IMR-90 (cell line): ENCODE measurements around the gene DCLRE1B. TPM values are rescaled to one million over a fixed set of nuclear protein-coding genes. Genes with fewer than 3 reads are reported as not detected.

Experiments used
- ATAC-seq: fragments of 200-7000 bp; cut with Tn5 transposase; 2 replicates; pipeline ENCODE4 v1.9.1; 2020; ENCODE audit warnings: low read depth, mild to moderate bottlenecking, moderate library complexity
- BruUV-seq: library from RNA; stranded (reverse); fragments of 400-500 nt; replicated peaks from 2 replicates; lab custom pipeline; 2021; lab: Mats Ljungman, UMichigan
- CTCF ChIA-PET: fragments of 300-600 bp; formaldehyde crosslinking; extraction: SDS; loops from one replicate; lab custom pipeline; 2021; ENCODE audit warnings: antibody characterized with exemption; lab: Yijun Ruan, JAX
- POLR2A ChIA-PET: fragments of 300-600 bp; sonication (Branson Sonifier 250); formaldehyde crosslinking; loops from one replicate; lab custom pipeline; 2022; ENCODE audit warnings: antibody characterized with exemption; ENCODE audit not compliant: unreplicated experiment; lab: Charles Lee
- DNase-seq: peaks from one replicate; pipeline ENCODE4 v3.0.0; 2013
- H2AFZ ChIP-seq: replicated peaks from 2 replicates; pipeline ENCODE3; 2013; ENCODE audit warnings: low read length, mild to moderate bottlenecking; ENCODE audit not compliant: poor library complexity
- H2AK5ac ChIP-seq: 2 replicates; pipeline ENCODE4 v1.6.1; 2013; ENCODE audit warnings: low read depth, low read length, inconsistent platforms
- H2AK9ac ChIP-seq: replicated peaks from 2 replicates; pipeline ENCODE3; 2013; ENCODE audit warnings: mild to moderate bottlenecking, low read depth, low read length, moderate library complexity; ENCODE audit not compliant: poor library complexity
- H2BK120ac ChIP-seq: 2 replicates; pipeline ENCODE4 v1.6.1; 2013; ENCODE audit warnings: low read depth, low read length, inconsistent platforms
- H2BK15ac ChIP-seq: 3 replicates; pipeline ENCODE4 v1.6.1; 2013; ENCODE audit warnings: low read depth, low read length, inconsistent platforms
- H2BK20ac ChIP-seq: 2 replicates; pipeline ENCODE4 v1.6.1; 2013; ENCODE audit warnings: low read depth, mild to moderate bottlenecking, inconsistent platforms, low read length, moderate library complexity
- H2BK5ac ChIP-seq: 2 replicates; pipeline ENCODE4 v1.6.1; 2013; ENCODE audit warnings: mild to moderate bottlenecking, low read depth, low read length, inconsistent platforms; ENCODE audit not compliant: poor library complexity, severe bottlenecking
- H3K14ac ChIP-seq: replicated peaks from 2 replicates; pipeline ENCODE4 v1.6.1; 2013; ENCODE audit warnings: low read depth, low read length, inconsistent platforms
- H3K18ac ChIP-seq: 2 replicates; pipeline ENCODE4 v1.6.1; 2013; ENCODE audit warnings: low read depth, low read length, control low read depth
- H3K23ac ChIP-seq: 2 replicates; pipeline ENCODE4 v1.6.1; 2013; ENCODE audit warnings: low read depth, low read length, inconsistent platforms
- H3K27ac ChIP-seq: 2 replicates; pipeline ENCODE4 v1.5.1; 2013; ENCODE audit warnings: mild to moderate bottlenecking, control low read depth, low read length; ENCODE audit not compliant: insufficient read depth
- H3K27me3 ChIP-seq: 2 replicates; pipeline ENCODE4 v1.6.1; 2013; ENCODE audit warnings: low read length; ENCODE audit not compliant: control insufficient read depth, insufficient read depth
- H3K36me3 ChIP-seq: 2 replicates; pipeline ENCODE4 v1.6.1; 2013; ENCODE audit warnings: low read length, mixed read lengths; ENCODE audit not compliant: control insufficient read depth, insufficient read depth
- H3K4ac ChIP-seq: 2 replicates; pipeline ENCODE4 v1.6.1; 2013; ENCODE audit warnings: low read depth, low read length, inconsistent platforms
- H3K4me1 ChIP-seq: 2 replicates; pipeline ENCODE4 v1.6.1; 2013; ENCODE audit warnings: low read length, mixed read lengths; ENCODE audit not compliant: control insufficient read depth, insufficient read depth
- H3K4me2 ChIP-seq: 2 replicates; pipeline ENCODE4 v1.6.1; 2013; ENCODE audit warnings: low read depth, mild to moderate bottlenecking, control low read depth, low read length, moderate library complexity
- H3K4me3 ChIP-seq: 2 replicates; pipeline ENCODE4 v1.5.1; 2013; ENCODE audit warnings: low read depth, mild to moderate bottlenecking, control low read depth, low read length, moderate library complexity; ENCODE audit not compliant: insufficient read depth
- H3K56ac ChIP-seq: 2 replicates; pipeline ENCODE4 v1.6.1; 2013; ENCODE audit warnings: low read length, inconsistent platforms; ENCODE audit not compliant: insufficient read depth; ENCODE audit errors: extremely low read depth
- H3K79me1 ChIP-seq, 2 experiments: 2 replicates each; pipeline ENCODE4 v1.6.1; 2013; ENCODE audit warnings: low read length in 2 of 2, inconsistent platforms in 1 of 2, low read depth in 1 of 2
- H3K9ac ChIP-seq: 2 replicates; pipeline ENCODE4 v1.6.1; 2013; ENCODE audit warnings: low read depth, low read length, control low read depth
- H3K9me1 ChIP-seq: 2 replicates; pipeline ENCODE4 v1.6.1; 2013; ENCODE audit warnings: low read length, inconsistent platforms; ENCODE audit not compliant: insufficient read depth
- H3K9me3 ChIP-seq: 2 replicates; pipeline ENCODE4 v1.6.1; 2013; ENCODE audit warnings: low read length; ENCODE audit not compliant: control insufficient read depth, insufficient read depth
- H4K20me1 ChIP-seq: 2 replicates; pipeline ENCODE4 v1.6.1; 2013; ENCODE audit warnings: low read length, inconsistent platforms; ENCODE audit not compliant: insufficient read depth
- H4K5ac ChIP-seq: 2 replicates; pipeline ENCODE4 v1.6.1; 2013; ENCODE audit warnings: mild to moderate bottlenecking, low read depth, low read length, control low read depth
- H4K8ac ChIP-seq, 2 experiments: 2 replicates each; pipeline ENCODE4 v1.6.1; 2013; ENCODE audit warnings: low read depth in 2 of 2, low read length in 2 of 2, control low read depth in 1 of 2, inconsistent platforms in 1 of 2
- H4K91ac ChIP-seq: 2 replicates; pipeline ENCODE4 v1.6.1; 2013; ENCODE audit warnings: low read depth, low read length, inconsistent platforms; ENCODE audit not compliant: insufficient read depth
- NFE2L2 ChIP-seq: fragments of 150-350 bp; IDR thresholded peaks from 2 replicates; pipeline ENCODE4 v1.6.1; 2016; ENCODE audit warnings: low read depth, mild to moderate bottlenecking, low read length
- RCOR1 ChIP-seq: IDR thresholded peaks from 2 replicates; pipeline ENCODE4 v1.6.1; 2012; ENCODE audit warnings: mild to moderate bottlenecking, low read length, improper control_type of control experiment; ENCODE audit not compliant: insufficient replicate concordance
- WGBS, 2 experiments: methylation state at CpG; one replicate each; pipeline versions ENCODE4 v1.1.5 to v1.1.7; 2013; ENCODE audit warnings: missing lambda C conversion rate in 2 of 2; ENCODE audit not compliant: insufficient read length in 1 of 2; ENCODE audit errors: extremely low coverage in 2 of 2; 5-methylcytosine and 5-hydroxymethylcytosine counted together
- dilution Hi-C: fragments of 300-500 bp; cut with HindIII; formaldehyde crosslinking; loops from one replicate; pipeline ENCODE4 v1.14.3; 2018; ENCODE audit warnings: low sequenced_read_pairs; ENCODE audit not compliant: unreplicated experiment
- in situ Hi-C: fragments of 300-500 bp; cut with MboI; formaldehyde crosslinking; loops from 3 replicates; pipeline ENCODE4 v1.14.3; 2019; ENCODE audit warnings: low sequenced_read_pairs, inconsistent platforms, mixed read lengths
- intact Hi-C: fragments of 100-400 bp; cut with micrococcal nuclease; formaldehyde crosslinking; loops from 2 replicates; pipeline ENCODE4 v1.10.0; 2022
- polyA plus RNA-seq, 3 experiments: library from polyadenylated mRNA; depleted of rRNA; stranded (reverse); fragments of >200 nt; gene quantifications; 2 replicates each; pipeline ENCODE4 v1.2.3, GENCODE V29; 2012; ENCODE audit warnings: low replicate concordance in 1 of 3
- total RNA-seq: library from RNA; depleted of rRNA; stranded (reverse); fragments of >200 nt; gene quantifications from 2 replicates; pipeline ENCODE4 v1.2.3, GENCODE V29; 2012
- TF ChIP-seq, protein P1 (sequence below): fragments of 150-350 bp; IDR thresholded peaks from 2 replicates; pipeline ENCODE4 v1.6.1; 2016; ENCODE audit warnings: low read depth, mild to moderate bottlenecking, low read length, moderate library complexity, borderline replicate concordance

The DCLRE1B gene
- total and polyA plus RNA-seq, 2 of the 4 experiments (the other 2 are of a cell fraction): 4.9 to 6.1 TPM

DNA sequence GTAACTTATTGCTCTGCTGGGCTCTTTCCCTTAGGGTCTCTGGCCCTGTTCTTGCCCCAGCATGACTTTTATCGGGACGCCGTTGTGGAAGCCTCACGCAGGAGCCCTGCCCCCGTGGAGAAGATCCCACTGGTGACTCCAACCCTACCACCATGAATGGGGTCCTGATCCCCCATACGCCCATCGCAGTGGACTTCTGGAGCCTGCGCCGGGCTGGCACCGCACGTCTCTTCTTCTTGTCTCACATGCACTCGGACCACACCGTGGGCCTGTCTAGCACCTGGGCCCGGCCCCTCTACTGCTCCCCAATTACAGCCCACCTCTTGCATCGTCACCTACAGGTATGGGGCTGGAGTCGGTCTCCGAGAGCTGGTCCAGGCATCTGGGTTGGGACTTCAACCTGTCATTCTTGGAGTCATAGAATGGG is 322 bp downstream of the DCLRE1B start:
- TF ChIP-seq RCOR1 (no peak), NFE2L2 (no peak)
- TF ChIP-seq, protein P1, sequence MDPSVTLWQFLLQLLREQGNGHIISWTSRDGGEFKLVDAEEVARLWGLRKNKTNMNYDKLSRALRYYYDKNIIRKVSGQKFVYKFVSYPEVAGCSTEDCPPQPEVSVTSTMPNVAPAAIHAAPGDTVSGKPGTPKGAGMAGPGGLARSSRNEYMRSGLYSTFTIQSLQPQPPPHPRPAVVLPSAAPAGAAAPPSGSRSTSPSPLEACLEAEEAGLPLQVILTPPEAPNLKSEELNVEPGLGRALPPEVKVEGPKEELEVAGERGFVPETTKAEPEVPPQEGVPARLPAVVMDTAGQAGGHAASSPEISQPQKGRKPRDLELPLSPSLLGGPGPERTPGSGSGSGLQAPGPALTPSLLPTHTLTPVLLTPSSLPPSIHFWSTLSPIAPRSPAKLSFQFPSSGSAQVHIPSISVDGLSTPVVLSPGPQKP: no peak

More for the DNA sequence above, 322 bp downstream of the DCLRE1B start:
- peak overlapping the region; percentile 7 for H2BK5ac ChIP-seq
- dilution Hi-C loops (no loop called here), intact Hi-C loops (loop anchor here (1.0 to 10.0 kb wide), 5 partner anchors 24 to 511 kb away; partner anchors contain the start of genes HIPK1, MAGI3 and PHTF1), in situ Hi-C loops (loop anchor here (25.0 kb wide), 1 partner anchor 768 kb away; no protein-coding TSS in a partner anchor)
- peak overlapping the region; percentile 58 for H3K4me3 ChIP-seq
- no peaks in the 10 kb centered on the region for H3K9me3 ChIP-seq
- peak overlapping the region; percentile 52 for H2AK5ac ChIP-seq
- no peak overlapping the region for H2BK20ac ChIP-seq
- peak overlapping the region; percentile 84 for H3K4me2 ChIP-seq
- H2AK9ac ChIP-seq: peak overlapping the region; percentile 96
- peak overlapping the region; percentile 63 for H3K4ac ChIP-seq
- H3K27ac ChIP-seq: peak overlapping the region; percentile 52; the same call in 1 of the 2 replicates
- H4K8ac ChIP-seq: peak overlapping the region; percentile 41 to 72
- peak overlapping the region; percentile 73 for H3K56ac ChIP-seq
- peak overlapping the region; percentile 49; the same call in 1 of the 2 replicates for H3K14ac ChIP-seq
- H3K79me1 ChIP-seq: peaks cover 29 to 44% of the 10 kb centered on the region in 2 experiments
- H3K9me1 ChIP-seq: peaks cover 3% of the 10 kb centered on the region
- ATAC-seq (no peak), DNase-seq (no peak)
- H2BK120ac ChIP-seq: peak overlapping the region; percentile 16; the same call in 1 of the 2 replicates
- H4K20me1 ChIP-seq: no peaks in the 10 kb centered on the region
- no peak overlapping the region; the same call in 1 of the 2 replicates for H3K18ac ChIP-seq
- no peak overlapping the region; the same call in 1 of the 2 replicates for H4K5ac ChIP-seq
- peak overlapping the region; percentile 9 for H3K23ac ChIP-seq
- BruUV-seq: TSS peak; percentile 86
- WGBS, 2 experiments: 0% methylated on average over 3 of the region's 17 CpGs; no CpG with 5 or more reads in 1 of the 2 experiments
- no peak overlapping the region for H2BK15ac ChIP-seq
- ChIA-PET CTCF (interaction anchor here (0.6 to 1.0 kb wide), 2 partner anchors 24 to 32 kb away, joined by 3 read pairs; partner anchors contain the start of gene HIPK1), POLR2A (no interaction called here)
- H3K4me1 ChIP-seq: no peaks in the 10 kb centered on the region
- peak overlapping the region; percentile 91 for H2AFZ ChIP-seq
- H4K91ac ChIP-seq: peak overlapping the region; percentile 62
- no peaks in the 10 kb centered on the region for H3K27me3 ChIP-seq
- H3K9ac ChIP-seq: peak overlapping the region; percentile 65
- peaks cover 5% of the 10 kb centered on the region; the same call in 1 of the 2 replicates for H3K36me3 ChIP-seq
